KOPT-K1 (cell line): ENCODE results near the gene STRN4.
A peak's percentile ranks its signal among the peaks of the same experiment; 100 is the strongest.

Experiments
- H3K27ac ChIP-seq: fragments of 200-600 bp; sonication (generic); 2 replicates; pipeline ENCODE4 v1.5.1; 2016; ENCODE audit warnings: antibody characterized with exemption, mild to moderate bottlenecking, low read depth, low read length; ENCODE audit not compliant: poor library complexity, severe bottlenecking
- H3K36me3 ChIP-seq: fragments of 200-600 bp; sonication (generic); 2 replicates; pipeline ENCODE4 v1.5.1; 2017; ENCODE audit warnings: antibody characterized with exemption, mild to moderate bottlenecking, low read length, moderate library complexity; ENCODE audit not compliant: insufficient read depth
- H3K9me3 ChIP-seq: fragments of 200-600 bp; sonication (generic); 2 replicates; pipeline ENCODE4 v1.5.1; 2017; ENCODE audit warnings: antibody characterized with exemption, low read length, mild to moderate bottlenecking; ENCODE audit not compliant: insufficient read depth, poor library complexity, severe bottlenecking

STRN4 gene

DNA sequence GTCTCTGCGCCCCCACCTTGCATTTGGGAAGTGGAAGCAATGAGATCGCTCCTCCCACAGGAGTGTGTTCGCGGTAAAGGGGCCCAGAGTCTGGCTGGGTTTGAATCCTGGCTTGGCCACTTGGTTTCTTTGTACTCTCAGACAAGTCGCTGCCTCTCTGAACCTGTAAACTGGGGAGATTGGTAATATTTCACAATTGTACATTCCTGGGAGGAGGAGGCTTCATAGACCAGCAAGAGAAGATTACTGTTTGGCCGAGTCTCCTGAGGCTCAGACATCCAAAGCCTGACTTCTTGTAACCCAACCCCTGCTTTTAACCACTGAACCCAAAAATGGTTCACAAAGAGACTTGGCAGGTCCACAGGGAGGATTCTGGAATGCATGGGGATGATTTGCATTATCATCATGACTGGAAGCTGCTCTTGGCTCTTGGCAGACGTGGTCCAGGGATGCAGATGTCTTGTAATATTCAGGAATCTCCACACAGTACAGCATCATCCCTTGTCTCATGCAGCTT lies 13.6 kb upstream of the STRN4 start:
- H3K27ac ChIP-seq = no peak overlapping the region

DNA sequence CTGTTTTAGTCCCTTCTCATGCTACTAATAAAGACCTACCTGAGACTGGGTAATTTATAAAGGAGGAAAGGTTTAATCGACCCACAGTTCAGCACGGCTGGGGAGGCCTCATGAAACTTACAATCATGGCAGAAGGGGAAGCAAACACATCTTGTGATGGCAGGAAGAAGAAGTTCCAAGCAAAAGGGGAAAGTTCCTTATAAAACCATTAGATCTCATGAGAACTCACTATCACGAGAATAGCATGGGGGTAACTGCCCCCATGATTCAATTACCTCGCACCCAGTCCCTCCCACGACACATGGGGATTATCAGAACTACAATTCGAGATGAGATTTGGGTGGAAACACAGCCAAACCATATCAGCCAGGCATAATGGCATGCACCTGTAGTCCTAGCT lies 13.0 kb upstream of the STRN4 start:
- Histone ChIP-seq H3K9me3 (no peaks in the 10 kb centered on the region), H3K36me3 (peaks cover 22% of the 10 kb centered on the region; the same call in 1 of the 2 replicates), H3K27ac (no peak overlapping the region)

More for the DNA sequence above, 13.6 kb upstream of the STRN4 start:
- Histone ChIP-seq H3K9me3 (no peaks in the 10 kb centered on the region), H3K36me3 (peaks cover 22% of the 10 kb centered on the region; the same call in 1 of the 2 replicates)

GRCh38 chr19:46756544-46756888 lies 10.3 kb upstream of the STRN4 start:
- no peaks in the 10 kb centered on the region for H3K9me3 ChIP-seq
- no peak overlapping the region for H3K27ac ChIP-seq
- H3K36me3 ChIP-seq = peaks cover 28% of the 10 kb centered on the region; the same call in 1 of the 2 replicates

- no peaks in the 10 kb centered on the region for H3K9me3 ChIP-seq
- H3K36me3 ChIP-seq = peaks cover 28% of the 10 kb centered on the region; the same call in 1 of the 2 replicates
- H3K27ac ChIP-seq = no peak overlapping the region
These were observed 9.7 kb upstream of the STRN4 start for GRCh38 chr19:46755853-46756543.

DNA sequence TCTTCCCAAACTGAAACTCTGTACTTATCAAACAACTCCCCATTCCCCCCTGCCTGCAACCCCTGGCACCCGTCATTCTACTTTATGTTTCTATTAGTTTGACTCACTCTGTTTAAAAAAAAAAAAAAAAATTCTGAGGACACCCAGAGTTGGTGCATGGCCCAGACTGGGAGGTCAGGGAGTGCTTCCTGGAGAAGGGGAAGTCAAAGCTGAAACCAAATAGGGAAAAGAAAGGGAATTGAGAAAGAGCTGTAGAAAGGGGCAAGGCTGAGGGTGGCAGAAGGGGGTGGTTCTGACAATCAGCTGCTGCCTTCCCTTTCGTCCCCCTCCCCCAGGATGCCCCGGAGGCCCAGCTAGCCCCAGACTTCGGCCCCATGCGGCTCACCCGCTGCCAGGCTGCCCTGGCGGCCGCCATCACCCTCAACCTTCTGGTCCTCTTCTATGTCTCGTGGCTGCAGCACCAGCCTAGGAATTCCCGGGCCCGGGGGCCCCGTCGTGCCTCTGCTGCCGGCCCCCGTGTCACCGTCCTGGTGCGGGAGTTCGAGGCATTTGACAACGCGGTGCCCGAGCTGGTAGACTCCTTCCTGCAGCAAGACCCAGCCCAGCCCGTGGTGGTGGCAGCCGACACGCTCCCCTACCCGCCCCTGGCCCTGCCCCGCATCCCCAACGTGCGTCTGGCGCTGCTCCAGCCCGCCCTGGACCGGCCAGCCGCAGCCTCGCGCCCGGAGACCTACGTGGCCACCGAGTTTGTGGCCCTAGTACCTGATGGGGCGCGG lies 9.0 kb upstream of the STRN4 start:
- peaks cover 34% of the 10 kb centered on the region; the same call in 1 of the 2 replicates for H3K36me3 ChIP-seq
- no peaks in the 10 kb centered on the region for H3K9me3 ChIP-seq
- H3K27ac ChIP-seq = no peak overlapping the region

- Histone ChIP-seq H3K36me3 (peaks cover 47% of the 10 kb centered on the region), H3K27ac (no peak overlapping the region), H3K9me3 (no peaks in the 10 kb centered on the region)
These were observed 7.3 kb upstream of the STRN4 start for GRCh38 chr19:46753420-46754155.

DNA sequence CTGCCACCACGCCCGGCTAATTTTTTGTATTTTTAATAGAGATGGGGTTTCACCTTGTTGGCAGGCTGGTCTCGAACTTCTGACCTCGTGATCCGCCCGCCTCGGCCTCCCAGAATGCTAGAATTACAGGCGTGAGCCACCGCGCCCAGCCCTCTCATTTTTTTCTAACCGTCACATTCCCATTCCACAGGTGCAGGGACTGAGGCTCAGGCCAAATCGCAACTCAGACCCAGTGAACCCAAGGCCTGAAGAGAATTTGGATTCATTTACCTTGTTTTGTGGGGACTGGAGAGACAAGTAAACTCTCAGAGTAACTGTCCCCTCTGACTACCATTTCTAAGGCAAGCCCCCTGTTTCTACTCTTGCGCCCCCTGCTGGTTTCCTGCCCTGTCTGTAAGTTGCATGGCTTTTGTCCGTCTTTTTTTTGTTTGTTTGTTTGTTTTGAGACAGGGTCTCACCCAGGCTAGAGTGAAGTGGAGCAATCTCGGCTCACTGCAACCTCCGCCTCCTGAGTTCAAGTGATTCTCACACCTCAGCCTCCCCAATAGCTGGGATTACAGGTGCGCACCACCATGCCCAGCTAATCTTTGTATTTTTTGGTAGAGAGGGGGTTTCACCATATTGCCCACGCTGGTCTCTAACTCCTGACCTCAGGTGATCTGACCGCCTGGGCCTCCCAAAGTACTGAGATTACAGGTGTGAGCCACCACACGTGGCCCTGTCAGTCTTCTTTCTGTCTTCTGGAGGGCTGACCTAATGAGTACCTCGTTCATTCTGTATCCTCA lies 2.3 kb upstream of the STRN4 start:
- Histone ChIP-seq H3K36me3 (peaks cover 30% of the 10 kb centered on the region), H3K9me3 (no peaks in the 10 kb centered on the region), H3K27ac (no peak overlapping the region)

DNA sequence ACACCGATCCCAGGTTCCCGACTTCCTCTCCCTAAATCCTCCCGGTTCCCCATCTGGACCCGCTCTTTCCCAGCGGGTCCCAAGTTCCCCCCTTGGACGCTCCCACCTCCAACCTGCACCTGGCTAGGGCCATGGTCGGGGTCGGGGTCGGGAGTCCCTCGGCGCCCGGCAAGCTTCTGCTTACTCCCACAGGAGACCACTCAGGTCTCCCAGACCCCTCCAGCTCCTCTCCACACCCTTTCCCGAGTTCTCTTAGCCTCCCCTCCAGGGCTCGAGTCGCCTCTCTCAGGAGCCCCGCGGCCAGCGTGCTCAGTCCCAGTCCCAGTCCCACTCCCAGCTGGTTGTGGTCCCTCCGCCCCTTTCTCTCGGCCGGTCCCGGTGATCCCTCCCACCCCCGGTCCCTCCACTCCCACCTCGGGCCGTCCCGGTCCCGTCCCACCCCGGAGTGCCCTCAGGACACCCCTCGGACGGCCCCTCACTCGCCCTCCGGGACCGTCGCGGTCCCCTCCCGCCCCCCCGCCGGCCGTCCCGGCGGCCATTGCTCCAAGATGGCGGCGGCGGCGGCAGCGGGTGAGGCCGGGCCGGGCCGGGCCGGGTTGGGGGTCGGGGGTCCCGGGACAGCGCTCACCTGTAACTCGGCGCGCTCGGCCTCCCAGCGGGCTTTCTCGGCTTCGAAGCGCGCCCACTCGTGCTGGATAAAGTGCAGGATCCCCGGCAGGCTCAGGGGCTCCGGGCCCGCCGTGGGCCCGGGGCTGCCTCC lies 549 bp downstream of the STRN4 start, which contains the start of gene FKRP:
TSS of gene FKRP (plus strand) at position 537 of the 760 bp plus-strand sequence. CDS start 9,394 bp downstream, outside the sequence.
- peaks cover 48% of the 10 kb centered on the region for H3K36me3 ChIP-seq
- H3K27ac ChIP-seq = peak within 1 kb of the TSS; percentile 89

GRCh38 chr19:46745030-46745429 lies 1.2 kb downstream of the STRN4 start:
- Histone ChIP-seq H3K27ac (peak overlapping the region; percentile 89), H3K9me3 (no peaks in the 10 kb centered on the region), H3K36me3 (peaks cover 48% of the 10 kb centered on the region)

More for the DNA sequence above, 549 bp downstream of the STRN4 start, which contains the start of gene FKRP:
- H3K9me3 ChIP-seq = no peaks in the 10 kb centered on the region

GRCh38 chr19:46744005-46744691 lies 2.1 kb downstream of the STRN4 start:
- H3K36me3 ChIP-seq = peaks cover 52% of the 10 kb centered on the region
- H3K9me3 ChIP-seq = no peaks in the 10 kb centered on the region
- no peak overlapping the region for H3K27ac ChIP-seq

DNA sequence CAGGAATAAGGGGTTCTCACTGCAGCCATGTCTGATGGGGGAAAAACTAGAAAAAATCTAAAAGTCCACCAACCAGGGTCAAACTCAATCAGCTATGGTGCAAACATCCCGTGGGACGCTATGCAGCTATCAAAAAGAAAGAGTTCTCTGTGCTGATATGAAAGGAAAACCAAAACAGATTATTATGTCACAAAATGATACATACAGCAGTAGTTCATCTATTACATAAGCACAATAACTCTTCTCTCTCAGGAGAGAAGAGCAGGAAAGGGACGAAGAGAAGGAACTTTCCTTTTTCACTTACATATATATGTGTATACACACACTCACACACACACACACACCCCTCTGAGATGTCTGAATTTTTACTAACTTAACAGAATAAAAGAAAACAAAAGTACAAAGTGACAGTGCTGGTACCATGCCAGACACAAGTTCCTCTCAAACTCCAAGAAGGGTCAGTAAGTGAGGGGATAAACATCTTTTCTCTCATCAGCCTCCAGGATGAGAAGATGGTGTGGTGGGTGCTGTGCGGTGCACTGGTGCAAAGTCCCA lies 3.2 kb downstream of the STRN4 start:
- Histone ChIP-seq H3K9me3 (no peaks in the 10 kb centered on the region), H3K27ac (no peak overlapping the region), H3K36me3 (peaks cover 56% of the 10 kb centered on the region)

DNA sequence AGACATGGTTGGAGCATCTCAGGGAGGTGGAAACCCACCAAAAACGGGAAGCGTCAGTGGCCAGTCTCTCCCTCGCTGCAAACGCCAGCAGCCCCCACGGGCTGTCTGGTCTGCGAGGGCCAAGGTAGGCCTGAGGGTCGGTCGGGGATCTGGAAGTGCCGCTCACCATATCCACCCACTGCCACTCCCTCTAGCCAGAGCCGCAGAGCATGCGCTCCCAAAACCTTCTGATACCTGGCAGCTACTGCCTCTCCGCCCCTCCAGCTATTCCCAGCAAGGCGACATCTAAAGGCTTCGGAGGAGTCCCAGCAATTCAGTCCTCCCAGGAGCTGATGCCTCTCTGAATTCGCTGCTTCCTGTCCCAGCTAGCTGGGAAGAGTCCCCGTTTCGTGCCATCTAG lies 4.8 kb downstream of the STRN4 start:
- Histone ChIP-seq H3K27ac (no peak overlapping the region), H3K36me3 (peaks cover 72% of the 10 kb centered on the region), H3K9me3 (no peaks in the 10 kb centered on the region)

DNA sequence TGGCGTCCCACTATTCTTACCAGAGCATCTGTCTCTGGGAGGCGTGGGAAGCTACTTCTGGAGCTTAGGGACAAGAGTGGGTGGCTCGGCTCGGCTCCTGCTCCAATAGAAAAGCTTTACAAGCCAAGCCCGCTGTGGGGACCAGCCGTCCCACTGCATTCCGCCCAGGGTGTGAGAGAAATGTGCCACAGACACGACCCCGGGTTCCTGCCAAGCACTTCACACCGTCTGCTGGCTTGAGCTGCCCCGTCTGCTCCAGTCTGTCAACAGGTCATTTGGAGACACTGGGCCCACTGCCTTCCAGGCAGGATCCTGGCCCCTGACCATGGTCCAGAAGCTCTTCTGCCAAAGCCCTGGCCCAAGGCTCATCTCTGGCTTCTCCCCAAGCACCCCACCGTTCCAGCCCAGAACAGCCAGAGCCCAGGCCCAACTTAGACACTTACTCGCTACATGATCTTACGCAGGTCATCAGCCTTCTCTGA lies 6.9 kb downstream of the STRN4 start:
- Histone ChIP-seq H3K27ac (no peak overlapping the region), H3K36me3 (peaks cover 92% of the 10 kb centered on the region), H3K9me3 (no peaks in the 10 kb centered on the region)
